CD14-positive monocyte (primary cell): ENCODE results near the gene TMEM158. TPM values are rescaled to one million over a fixed set of nuclear protein-coding genes. Genes with fewer than 3 reads are reported as not detected.

Experiments used
- DNase-seq, 3 donors: peaks; one replicate each; pipeline ENCODE4 v3.0.0-alpha.2; 2011 to 2022
- H2AFZ ChIP-seq: 2 replicates; pipeline ENCODE4 v1.6.0; 2012; ENCODE audit warnings: mild to moderate bottlenecking, low read depth, low read length, inconsistent platforms; ENCODE audit not compliant: insufficient read depth, poor library complexity, severe bottlenecking
- H3K27ac ChIP-seq, 2 donors: 1 replicate in 1 of 2; 2 replicates in 1 of 2; pipeline ENCODE4 v1.5.1; 2012 to 2013; ENCODE audit warnings: low read length in 2 of 2, control low read depth in 1 of 2, inconsistent platforms in 1 of 2, low read depth in 1 of 2, mild to moderate bottlenecking in 1 of 2
- H3K27me3 ChIP-seq, 2 donors: one replicate each; pipeline versions ENCODE4 v1.6.0 to v1.6.1; 2011 to 2013; ENCODE audit warnings: low read length in 2 of 2; ENCODE audit not compliant: control insufficient read depth in 2 of 2, insufficient read depth in 2 of 2
- H3K36me3 ChIP-seq, 2 donors: replicated peaks in 1 of 2; 1 replicate in 1 of 2; 2 replicates in 1 of 2; pipeline versions ENCODE4 v1.5.1 to v1.6.1; 2012 to 2013; ENCODE audit warnings: low read length in 2 of 2, control low read depth in 1 of 2, inconsistent platforms in 1 of 2, mild to moderate bottlenecking in 1 of 2; ENCODE audit not compliant: insufficient read depth in 2 of 2, control insufficient read depth in 1 of 2
- H3K4me1 ChIP-seq, 2 donors: 1 replicate in 1 of 2; 2 replicates in 1 of 2; pipeline versions ENCODE4 v1.5.1 to v1.6.1; 2012 to 2013; ENCODE audit warnings: low read length in 2 of 2, control low read depth in 1 of 2, inconsistent platforms in 1 of 2, mild to moderate bottlenecking in 1 of 2, moderate library complexity in 1 of 2; ENCODE audit not compliant: insufficient read depth in 2 of 2, control insufficient read depth in 1 of 2
- H3K4me2 ChIP-seq: replicated peaks from 2 replicates; pipeline ENCODE3; 2012; ENCODE audit warnings: low read length, moderate library complexity, mild to moderate bottlenecking; ENCODE audit not compliant: poor library complexity, severe bottlenecking; ENCODE audit errors: extremely low read depth
- H3K4me3 ChIP-seq, 3 experiments: fragments of 200-600 bp in 1 of 3; sonication (generic) in 1 of 3; replicated peaks in 1 of 3; 1 replicate in 2 of 3; 2 replicates in 1 of 3; pipeline ENCODE4 v1.5.1; 2011 to 2013; ENCODE audit warnings: low read length in 3 of 3, mild to moderate bottlenecking in 3 of 3, control low read depth in 2 of 3, low read depth in 2 of 3, inconsistent platforms in 1 of 3, moderate library complexity in 1 of 3
- H3K79me2 ChIP-seq: 2 replicates; pipeline ENCODE4 v1.6.0; 2012; ENCODE audit warnings: mild to moderate bottlenecking, control low read depth, inconsistent platforms, low read length, moderate library complexity; ENCODE audit not compliant: insufficient read depth
- H3K9ac ChIP-seq: 2 replicates; pipeline ENCODE4 v1.6.0; 2017; ENCODE audit warnings: low read length, mild to moderate bottlenecking; ENCODE audit not compliant: insufficient read depth, poor library complexity, severe bottlenecking
- H3K9me3 ChIP-seq, 2 donors: replicated peaks in 1 of 2; 1 replicate in 1 of 2; 2 replicates in 1 of 2; pipeline versions ENCODE4 v1.5.1 to v1.6.1; 2012 to 2013; ENCODE audit warnings: low read length in 2 of 2, control low read depth in 1 of 2; ENCODE audit not compliant: control insufficient read depth in 1 of 2, insufficient read depth in 1 of 2
- H4K20me1 ChIP-seq: 2 replicates; pipeline ENCODE4 v1.6.0; 2012; ENCODE audit warnings: mild to moderate bottlenecking, low read length, control low read depth, moderate library complexity; ENCODE audit not compliant: insufficient read depth
- H3K27ac Mint-ChIP-seq, 7 donors: one replicate each; pipeline ENCODE4 v1.8.0; 2020; ENCODE audit warnings: mild to moderate bottlenecking in 7 of 7, mixed read lengths in 7 of 7, moderate library complexity in 6 of 7, inconsistent platforms in 2 of 7
- H3K27me3 Mint-ChIP-seq, 3 donors: one replicate each; pipeline ENCODE4 v1.8.0; 2021 to 2022; ENCODE audit warnings: low read depth in 3 of 3, mild to moderate bottlenecking in 3 of 3, mixed read lengths in 3 of 3, moderate library complexity in 3 of 3, inconsistent platforms in 1 of 3
- H3K36me3 Mint-ChIP-seq, 2 donors: one replicate each; pipeline ENCODE4 v1.8.0; 2020; ENCODE audit warnings: mixed read lengths in 2 of 2, inconsistent platforms in 1 of 2, mild to moderate bottlenecking in 1 of 2
- H3K4me1 Mint-ChIP-seq: one replicate; pipeline ENCODE4 v1.8.0; 2020; ENCODE audit warnings: mild to moderate bottlenecking, mixed read lengths
- H3K4me3 Mint-ChIP-seq, 2 donors: one replicate each; pipeline ENCODE4 v1.8.0; 2020; ENCODE audit warnings: mild to moderate bottlenecking in 2 of 2, mixed read lengths in 2 of 2, moderate library complexity in 1 of 2
- H3K9me3 Mint-ChIP-seq, 7 donors: one replicate each; pipeline ENCODE4 v1.8.0; 2020 to 2022; ENCODE audit warnings: mixed read lengths in 7 of 7, mild to moderate bottlenecking in 6 of 7, moderate library complexity in 6 of 7, inconsistent platforms in 2 of 7
- WGBS: methylation state at CpG from one replicate; pipeline ENCODE4 v1.1.5; 2013; ENCODE audit warnings: missing lambda C conversion rate; ENCODE audit not compliant: insufficient coverage; 5-methylcytosine and 5-hydroxymethylcytosine counted together
- intact Hi-C, 2 donors: fragments of 100-400 bp; cut with micrococcal nuclease; formaldehyde crosslinking; loops; one replicate each; pipeline versions ENCODE4 v1.15.0 to v1.15.1; 2023
- polyA plus RNA-seq, 3 donors: library from polyadenylated mRNA; depleted of rRNA in 1 of 3; unstranded in 2 of 3; stranded (reverse) in 1 of 3; fragments of 300-500 nt in 2 of 3; fragments of >200 nt in 1 of 3; fragmentation: Illumina TruSeq in 2 of 3; gene quantifications; 1 replicate in 2 of 3; 2 replicates in 1 of 3; pipeline ENCODE4 v1.2.3, GENCODE V29; 2012 to 2021
- small RNA-seq: library from RNA; depleted of rRNA; stranded (forward); fragments of <200 nt; gene quantifications from one replicate; pipeline ENCODE3, GENCODE V24; 2012; ENCODE audit warnings: low read depth; ENCODE audit not compliant: insufficient read length
- TF ChIP-seq, protein P1 (sequence below): fragments of 200-600 bp; IDR thresholded peaks from one replicate; pipeline ENCODE4 v1.8.0; 2022; ENCODE audit warnings: antibody characterized with exemption, mild to moderate bottlenecking

TMEM158 gene
- polyA plus RNA-seq, 3 donors = 0.19 to 0.88 TPM; not detected in 1

DNA sequence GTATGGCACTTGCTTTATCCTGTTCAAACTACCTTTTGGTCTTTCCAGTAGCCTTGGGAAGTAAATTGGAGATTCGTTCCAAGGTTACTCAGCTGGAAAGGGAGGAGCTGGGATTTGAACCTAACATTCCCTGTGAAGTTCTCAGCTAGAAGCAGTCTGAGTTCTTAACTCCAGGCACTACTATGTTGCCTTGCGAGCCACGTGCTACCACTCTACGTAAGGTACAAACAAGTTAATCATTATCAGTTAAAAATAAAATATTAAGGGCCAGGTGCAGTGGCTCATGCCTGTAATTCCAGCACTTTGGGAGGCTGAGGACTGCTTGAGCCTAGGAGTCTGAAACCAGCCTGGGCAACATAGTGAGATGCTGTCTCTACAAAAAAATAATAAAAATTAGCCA lies 49.2 kb downstream of the TMEM158 start:
- Histone ChIP-seq H3K27me3 (no peaks in the 10 kb centered on the region), H3K27ac (no peak overlapping the region), H3K4me3 (no peak overlapping the region), H2AFZ (no peak overlapping the region), H3K36me3 (no peaks in the 10 kb centered on the region), H3K9ac (no peak overlapping the region), H3K79me2 (no peaks in the 10 kb centered on the region), H3K9me3 (no peaks in the 10 kb centered on the region), H3K4me1 (no peaks in the 10 kb centered on the region), H3K4me2 (no peak overlapping the region), H4K20me1 (no peaks in the 10 kb centered on the region)
- WGBS = no CpG with 5 or more reads among the region's 4 CpGs
- H3K9me3 Mint-ChIP-seq = no peaks in the 10 kb centered on the region
- H3K36me3 Mint-ChIP-seq = no peaks in the 10 kb centered on the region
- H3K27me3 Mint-ChIP-seq = peaks cover 1 to 5% (median 2%) of the 10 kb centered on the region in 3 donors
- intact Hi-C loops = no loop called here
- no peaks in the 10 kb centered on the region for H3K4me1 Mint-ChIP-seq
- TF ChIP-seq, protein P1, sequence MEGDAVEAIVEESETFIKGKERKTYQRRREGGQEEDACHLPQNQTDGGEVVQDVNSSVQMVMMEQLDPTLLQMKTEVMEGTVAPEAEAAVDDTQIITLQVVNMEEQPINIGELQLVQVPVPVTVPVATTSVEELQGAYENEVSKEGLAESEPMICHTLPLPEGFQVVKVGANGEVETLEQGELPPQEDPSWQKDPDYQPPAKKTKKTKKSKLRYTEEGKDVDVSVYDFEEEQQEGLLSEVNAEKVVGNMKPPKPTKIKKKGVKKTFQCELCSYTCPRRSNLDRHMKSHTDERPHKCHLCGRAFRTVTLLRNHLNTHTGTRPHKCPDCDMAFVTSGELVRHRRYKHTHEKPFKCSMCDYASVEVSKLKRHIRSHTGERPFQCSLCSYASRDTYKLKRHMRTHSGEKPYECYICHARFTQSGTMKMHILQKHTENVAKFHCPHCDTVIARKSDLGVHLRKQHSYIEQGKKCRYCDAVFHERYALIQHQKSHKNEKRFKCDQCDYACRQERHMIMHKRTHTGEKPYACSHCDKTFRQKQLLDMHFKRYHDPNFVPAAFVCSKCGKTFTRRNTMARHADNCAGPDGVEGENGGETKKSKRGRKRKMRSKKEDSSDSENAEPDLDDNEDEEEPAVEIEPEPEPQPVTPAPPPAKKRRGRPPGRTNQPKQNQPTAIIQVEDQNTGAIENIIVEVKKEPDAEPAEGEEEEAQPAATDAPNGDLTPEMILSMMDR = no peak
- DNase-seq = no peak
- no peak overlapping the region for H3K27ac Mint-ChIP-seq
- no peak overlapping the region for H3K4me3 Mint-ChIP-seq

Small RNA genes within 50 kb of the gene (small RNA-seq; reads per million reads assigned to genes)
- gene RF00012 = not detected

Other genes starting within 250 kb of the TMEM158 start
- 10 to 100 TPM in 2 of 3 donors, 1 to 10 TPM in 1; 3.9 to 22.7 (median 14.5) TPM for gene CLEC3B, start 200.0 kb downstream of the TMEM158 start, polyA plus RNA-seq
- 1 to 10 TPM in 1 of 3 donors, under 1 TPM in 2; 0.42 to 1.3 (median 0.52) TPM for gene CDCP1, start 79.9 kb downstream of the TMEM158 start, polyA plus RNA-seq
- gene LARS2, start 162.3 kb upstream of the TMEM158 start, polyA plus RNA-seq = 1 to 10 TPM; 2.4 to 3.7 (median 3.5) TPM